Activated T-helper 1 cell treated with Interleukin-2 at 50 U/mL for 16 hours (primary cell): ENCODE data around the gene PSG6.
"Not testable (repeated sequence)": the region's sequence is repeated elsewhere in the genome, so short reads cannot be mapped to it uniquely, and the experiment has no call there.

Experiments used
- DNase-seq: peaks from one replicate; pipeline ENCODE4 v3.0.0-alpha.2; 2020; ENCODE audit warnings: low read depth

Gene PSG6

GRCh38 chr19:42917634-42918033, at the start of gene PSG6:
Gene PSG6 (minus strand): TSS chr19:42917894. CDS start chr19:42917792, 102 bp downstream.
- not testable (repeated sequence) for DNase-seq

GRCh38 chr19:42965176-42965575, 47.5 kb upstream of the PSG6 start:
- no peak for DNase-seq

GRCh38 chr19:42961119-42961518, 43.4 kb upstream of the PSG6 start:
- DNase-seq: no peak

GRCh38 chr19:42952126-42952525, 34.4 kb upstream of the PSG6 start:
- DNase-seq: not testable (repeated sequence)

- not testable (repeated sequence) for DNase-seq
Measured at GRCh38 chr19:42951476-42951875, 33.8 kb upstream of the PSG6 start.

GRCh38 chr19:42942187-42942789, 24.6 kb upstream of the PSG6 start:
- DNase-seq: no peak

GRCh38 chr19:42937107-42937506, 19.4 kb upstream of the PSG6 start, which contains the start of gene PSG7:
Gene PSG7 (minus strand): TSS chr19:42937207. CDS start chr19:42937076, 131 bp downstream.
- DNase-seq: not testable (repeated sequence)

- not testable (repeated sequence) for DNase-seq
Measured at GRCh38 chr19:42934726-42935125, 17.0 kb upstream of the PSG6 start.

- not testable (repeated sequence) for DNase-seq
Measured at GRCh38 chr19:42934183-42934582, 16.5 kb upstream of the PSG6 start.

GRCh38 chr19:42933412-42933811, 15.7 kb upstream of the PSG6 start:
- not testable (repeated sequence) for DNase-seq

- not testable (repeated sequence) for DNase-seq
Measured at GRCh38 chr19:42932485-42933101, 14.9 kb upstream of the PSG6 start.

GRCh38 chr19:42930214-42930613, 12.5 kb upstream of the PSG6 start:
- not testable (repeated sequence) for DNase-seq

- DNase-seq: no peak
Measured at GRCh38 chr19:42928896-42929295, 11.2 kb upstream of the PSG6 start.

GRCh38 chr19:42926781-42927180, 9.1 kb upstream of the PSG6 start:
- DNase-seq: no peak

- not testable (repeated sequence) for DNase-seq
Measured at GRCh38 chr19:42923106-42923505, 5.4 kb upstream of the PSG6 start.

GRCh38 chr19:42920971-42921370, 3.3 kb upstream of the PSG6 start:
- DNase-seq: not testable (repeated sequence)

GRCh38 chr19:42919757-42920079, 2.0 kb upstream of the PSG6 start:
- DNase-seq: no peak

GRCh38 chr19:42919070-42919756, 1.5 kb upstream of the PSG6 start:
- DNase-seq: not testable (repeated sequence)

- DNase-seq: not testable (repeated sequence)
Measured at GRCh38 chr19:42918377-42919069, 829 bp upstream of the PSG6 start.

GRCh38 chr19:42916931-42917330, 763 bp downstream of the PSG6 start:
- DNase-seq: not testable (repeated sequence)

- not testable (repeated sequence) for DNase-seq
Measured at GRCh38 chr19:42913516-42913915, 4.2 kb downstream of the PSG6 start.

- DNase-seq: not testable (repeated sequence)
Measured at GRCh38 chr19:42912941-42913340, 4.8 kb downstream of the PSG6 start.

GRCh38 chr19:42911731-42912130, 6.0 kb downstream of the PSG6 start:
- not testable (repeated sequence) for DNase-seq
